Measurements from ENCODE around the gene OTUB2. TPM values are rescaled to one million over a fixed set of nuclear protein-coding genes. Genes with fewer than 3 reads are reported as not detected.
"Not testable (repeated sequence)": the region's sequence is repeated elsewhere in the genome, so short reads cannot be mapped to it uniquely, and the experiment has no call there.

OTUB2 gene
- total RNA-seq, 1 experiment from 2014 or later, result 22.2 TPM

- TF ChIP-seq CTCF (IDR thresholded peaks at IDR 0.05; ENCODE audit: unreplicated experiment), result no peak
- H3K36me3 Mint-ChIP-seq (ENCODE audit: insufficient read depth, unreplicated experiment), result peaks cover 50% of the 10 kb centered on the region
- H3K27me3 Mint-ChIP-seq (ENCODE audit: unreplicated experiment), result no peaks in the 10 kb centered on the region
- intact Hi-C loops (cut with micrococcal nuclease; ENCODE audit: unreplicated experiment), result no loop called here
- no peaks in the 10 kb centered on the region for H3K9me3 Mint-ChIP-seq (ENCODE audit: low read depth, unreplicated experiment)
- CTCF ChIA-PET, result no interaction called here
- DNase-seq, result no peak
- BruUV-seq (replicated peaks), result no TSS peak
- no peak overlapping the region for H3K4me3 Mint-ChIP-seq (ENCODE audit: low read depth, unreplicated experiment)
- peaks cover 14% of the 10 kb centered on the region for H3K4me1 Mint-ChIP-seq (ENCODE audit: low read depth, unreplicated experiment)
- H3K27ac Mint-ChIP-seq (ENCODE audit: unreplicated experiment), result no peak overlapping the region
These were observed 33.9 kb downstream of the OTUB2 start for GRCh38 chr14:94059998-94060397.

GRCh38 chr14:94062344-94062940, 36.3 kb downstream of the OTUB2 start:
- H3K4me1 Mint-ChIP-seq (ENCODE audit: low read depth, unreplicated experiment), result peaks cover 39% of the 10 kb centered on the region
- TF ChIP-seq CTCF (IDR thresholded peaks at IDR 0.05; ENCODE audit: unreplicated experiment), result no peak
- DNase-seq, result no peak
- CTCF ChIA-PET, result no interaction called here
- no peaks in the 10 kb centered on the region for H3K27me3 Mint-ChIP-seq (ENCODE audit: unreplicated experiment)
- no peak overlapping the region for H3K4me3 Mint-ChIP-seq (ENCODE audit: low read depth, unreplicated experiment)
- BruUV-seq (replicated peaks), result no TSS peak
- peaks cover 43% of the 10 kb centered on the region for H3K36me3 Mint-ChIP-seq (ENCODE audit: insufficient read depth, unreplicated experiment)
- peaks cover 4% of the 10 kb centered on the region for H3K9me3 Mint-ChIP-seq (ENCODE audit: low read depth, unreplicated experiment)
- H3K27ac Mint-ChIP-seq (ENCODE audit: unreplicated experiment), result no peak overlapping the region
- intact Hi-C loops (cut with micrococcal nuclease; ENCODE audit: unreplicated experiment), result no loop called here

GRCh38 chr14:94066089-94066676, 40.0 kb downstream of the OTUB2 start:
- CTCF ChIA-PET, result interaction anchor here (0.6 to 1.8 kb wide), 5 partner anchors 9 to 71 kb away, joined by 3 to 8 read pairs (median 4); no protein-coding TSS in a partner anchor
- no peak for TF ChIP-seq CTCF (IDR thresholded peaks at IDR 0.05; ENCODE audit: unreplicated experiment)
- DNase-seq, result peak; percentile 59
- peaks cover 46% of the 10 kb centered on the region for H3K4me1 Mint-ChIP-seq (ENCODE audit: low read depth, unreplicated experiment)
- peak overlapping the region; percentile 46 for H3K4me3 Mint-ChIP-seq (ENCODE audit: low read depth, unreplicated experiment)
- BruUV-seq (replicated peaks), result no TSS peak
- H3K9me3 Mint-ChIP-seq (ENCODE audit: low read depth, unreplicated experiment), result peaks cover 17% of the 10 kb centered on the region
- intact Hi-C loops (cut with micrococcal nuclease; ENCODE audit: unreplicated experiment), result loop anchor here (5.0 kb wide), 1 partner anchor 56 kb away; no protein-coding TSS in a partner anchor
- H3K27me3 Mint-ChIP-seq (ENCODE audit: unreplicated experiment), result no peaks in the 10 kb centered on the region
- peaks cover 38% of the 10 kb centered on the region for H3K36me3 Mint-ChIP-seq (ENCODE audit: insufficient read depth, unreplicated experiment)
- peak overlapping the region; percentile 60 for H3K27ac Mint-ChIP-seq (ENCODE audit: unreplicated experiment)

- intact Hi-C loops (cut with micrococcal nuclease; ENCODE audit: unreplicated experiment); DNase-seq; H3K27me3 Mint-ChIP-seq (ENCODE audit: unreplicated experiment); BruUV-seq (replicated peaks); CTCF ChIA-PET; H3K4me3 Mint-ChIP-seq (ENCODE audit: low read depth, unreplicated experiment): not testable (repeated sequence)
- peaks cover 20% of the 10 kb centered on the region for H3K9me3 Mint-ChIP-seq (ENCODE audit: low read depth, unreplicated experiment)
- peak overlapping the region; percentile 52 for H3K27ac Mint-ChIP-seq (ENCODE audit: unreplicated experiment)
- peaks cover 11% of the 10 kb centered on the region for H3K4me1 Mint-ChIP-seq (ENCODE audit: low read depth, unreplicated experiment)
- peaks cover 27% of the 10 kb centered on the region for H3K36me3 Mint-ChIP-seq (ENCODE audit: insufficient read depth, unreplicated experiment)
These were observed 45.9 kb downstream of the OTUB2 start for GRCh38 chr14:94072076-94072475.

- H3K36me3 Mint-ChIP-seq (ENCODE audit: insufficient read depth, unreplicated experiment), result peaks cover 35% of the 10 kb centered on the region
- no peak overlapping the region for H3K4me3 Mint-ChIP-seq (ENCODE audit: low read depth, unreplicated experiment)
- H3K27me3 Mint-ChIP-seq (ENCODE audit: unreplicated experiment), result no peaks in the 10 kb centered on the region
- H3K4me1 Mint-ChIP-seq (ENCODE audit: low read depth, unreplicated experiment), result peaks cover 22% of the 10 kb centered on the region
- no peak overlapping the region for H3K27ac Mint-ChIP-seq (ENCODE audit: unreplicated experiment)
- no TSS peak for BruUV-seq (replicated peaks)
- peaks cover 6% of the 10 kb centered on the region for H3K9me3 Mint-ChIP-seq (ENCODE audit: low read depth, unreplicated experiment)
- no peak for TF ChIP-seq CTCF (IDR thresholded peaks at IDR 0.05; ENCODE audit: unreplicated experiment)
- no peak for DNase-seq
- intact Hi-C loops (cut with micrococcal nuclease; ENCODE audit: unreplicated experiment), result no loop called here
- CTCF ChIA-PET, result no interaction called here
These were observed 48.4 kb downstream of the OTUB2 start for GRCh38 chr14:94074534-94074933.

All from Calu3 (cell line).